Hematopoietic multipotent progenitor cell treated with erythropoietin and hydrocortisone succinate and interleukin-3 and kit ligand, for 15 days (in vitro differentiated cells): ENCODE measurements around the gene NAGA.

ENCODE experiments used
- DNase-seq: peaks from one replicate; pipeline ENCODE4 v3.0.0-alpha.2; 2015; ENCODE audit warnings: low spot score

NAGA gene

GRCh38 chr22:42039271-42039670, 31.3 kb downstream of the NAGA start:
- DNase-seq = no peak

GRCh38 chr22:42035256-42035655, 35.4 kb downstream of the NAGA start:
- no peak for DNase-seq

- DNase-seq = no peak
Observed at GRCh38 chr22:42033263-42034181, 37.1 kb downstream of the NAGA start.

GRCh38 chr22:42026705-42027104, 43.9 kb downstream of the NAGA start:
- DNase-seq = no peak

- DNase-seq = no peak
Observed at GRCh38 chr22:42025421-42025820, 45.2 kb downstream of the NAGA start.

- DNase-seq = no peak
Observed at GRCh38 chr22:42022162-42022847, 48.3 kb downstream of the NAGA start.

- DNase-seq = no peak
Observed at GRCh38 chr22:42021571-42021970, 49.0 kb downstream of the NAGA start.

- DNase-seq = no peak
Observed at GRCh38 chr22:42018224-42018623, 52.4 kb downstream of the NAGA start.

- DNase-seq = no peak
Observed at GRCh38 chr22:42016111-42016510, 54.5 kb downstream of the NAGA start.

- DNase-seq = no peak
Observed at GRCh38 chr22:42013385-42013784, 57.2 kb downstream of the NAGA start.

GRCh38 chr22:42010778-42011177, 59.8 kb downstream of the NAGA start:
- no peak for DNase-seq
